Epithelial cell of proximal tubule (primary cell): ENCODE results near the gene PGM2L1. TPM values are rescaled to one million over a fixed set of nuclear protein-coding genes. Genes with fewer than 3 reads are reported as not detected.
A peak's percentile ranks its signal among the peaks of the same experiment; 100 is the strongest.

ENCODE experiments used
- DNase-seq: peaks from one replicate; pipeline ENCODE4 v3.0.0-alpha.2; 2011; ENCODE audit warnings: low read depth
- H3K4me3 ChIP-seq: 2 replicates; pipeline ENCODE4 v1.5.1; 2011; ENCODE audit warnings: low read depth, mild to moderate bottlenecking, low read length
- CTCF ChIP-seq: conservative IDR thresholded peaks from 2 replicates; pipeline ENCODE4 v1.5.1; 2012; ENCODE audit warnings: low read depth, mild to moderate bottlenecking, low read length
- total RNA-seq: library from RNA; depleted of rRNA; stranded (reverse); fragments of >200 nt; gene quantifications from 2 replicates; pipeline ENCODE4 v1.2.3, GENCODE V29; 2015

The PGM2L1 gene
- total RNA-seq, 1 donor from 2014 or later, result 10.3 TPM

GRCh38 chr11:74438681-74439080, 40.4 kb upstream of the PGM2L1 start:
- no peak for DNase-seq
- no peak for TF ChIP-seq CTCF
- H3K4me3 ChIP-seq, result no peak overlapping the region

GRCh38 chr11:74437441-74438042, 39.3 kb upstream of the PGM2L1 start:
- no peak for TF ChIP-seq CTCF
- no peak overlapping the region for H3K4me3 ChIP-seq
- peak; percentile 51 for DNase-seq

GRCh38 chr11:74434528-74434927, 36.3 kb upstream of the PGM2L1 start:
- H3K4me3 ChIP-seq, result no peak overlapping the region
- TF ChIP-seq CTCF, result no peak
- no peak for DNase-seq

GRCh38 chr11:74429205-74429604, 31.0 kb upstream of the PGM2L1 start:
- TF ChIP-seq CTCF, result no peak
- no peak for DNase-seq

GRCh38 chr11:74427384-74427886, 29.2 kb upstream of the PGM2L1 start:
- no peak for TF ChIP-seq CTCF
- H3K4me3 ChIP-seq, result no peak overlapping the region
- no peak for DNase-seq

More at GRCh38 chr11:74429205-74429604, 31.0 kb upstream of the PGM2L1 start:
- H3K4me3 ChIP-seq, result no peak overlapping the region

- no peak for TF ChIP-seq CTCF
- no peak overlapping the region for H3K4me3 ChIP-seq
- no peak for DNase-seq
These were observed 26.9 kb upstream of the PGM2L1 start for GRCh38 chr11:74425100-74425499.

- DNase-seq, result peak; percentile 76
- TF ChIP-seq CTCF, result no peak
- H3K4me3 ChIP-seq, result no peak overlapping the region
These were observed 20.3 kb upstream of the PGM2L1 start for GRCh38 chr11:74418509-74418895.
